A673 (cell line): ENCODE measurements around the gene ZNF837. TPM values are rescaled to one million over a fixed set of nuclear protein-coding genes. Genes with fewer than 3 reads are reported as not detected.

Source experiments
- BruUV-seq: library from RNA; stranded (reverse); fragments of 400-500 nt; replicated peaks from 2 replicates; lab custom pipeline; 2021; lab: Mats Ljungman, UMichigan
- CTCF ChIA-PET: fragments of 300-600 bp; sonication (Branson Sonifier 250); formaldehyde crosslinking; loops from one replicate; lab custom pipeline; 2022; ENCODE audit warnings: antibody characterized with exemption; lab: Charles Lee
- POLR2A ChIA-PET: fragments of 300-600 bp; sonication (Branson Sonifier 250); formaldehyde crosslinking; loops from one replicate; lab custom pipeline; 2022; ENCODE audit warnings: antibody characterized with exemption; ENCODE audit not compliant: low non-redundant PET; lab: Charles Lee
- DNase-seq: peaks from one replicate; pipeline ENCODE4 v3.0.0-alpha.2; 2015; ENCODE audit warnings: low spot score
- H3K27ac ChIP-seq: fragments of 200-600 bp; sonication (generic); 2 replicates; pipeline ENCODE4 v1.5.1; 2016; ENCODE audit warnings: mixed run types, low read depth, mild to moderate bottlenecking, mixed read lengths, antibody characterized with exemption, low read length; ENCODE audit not compliant: poor library complexity, severe bottlenecking
- H3K27me3 ChIP-seq: fragments of 200-600 bp; sonication (generic); replicated peaks from 2 replicates; pipeline ENCODE4 v1.6.1; 2017; ENCODE audit warnings: mixed run types, low read depth, mild to moderate bottlenecking, mixed read lengths, antibody characterized with exemption, low read length; ENCODE audit not compliant: insufficient read depth, poor library complexity
- H3K36me3 ChIP-seq: fragments of 200-600 bp; sonication (generic); 2 replicates; pipeline ENCODE4 v1.6.1; 2016; ENCODE audit warnings: mixed run types, mild to moderate bottlenecking, mixed read lengths, antibody characterized with exemption, low read length; ENCODE audit not compliant: insufficient read depth, poor library complexity, severe bottlenecking
- H3K4me1 ChIP-seq: fragments of 200-600 bp; sonication (generic); 2 replicates; pipeline ENCODE4 v1.6.1; 2017; ENCODE audit warnings: mixed run types, mild to moderate bottlenecking, mixed read lengths, antibody characterized with exemption, low read length; ENCODE audit not compliant: insufficient read depth, poor library complexity, severe bottlenecking
- H3K4me3 ChIP-seq: fragments of 200-600 bp; sonication (generic); 2 replicates; pipeline ENCODE4 v1.5.1; 2016; ENCODE audit warnings: low read depth, mixed run types, mild to moderate bottlenecking, mixed read lengths, low read length; ENCODE audit not compliant: poor library complexity, severe bottlenecking
- H3K9me3 ChIP-seq: fragments of 200-600 bp; sonication (generic); 2 replicates; pipeline ENCODE4 v1.6.1; 2016; ENCODE audit warnings: mixed run types, low read depth, mild to moderate bottlenecking, mixed read lengths, antibody characterized with exemption, low read length; ENCODE audit not compliant: poor library complexity, severe bottlenecking
- CTCF ChIP-seq: fragments of 300-800, 200-600 bp; sonication (generic); conservative IDR thresholded peaks from 2 replicates; pipeline ENCODE4 v1.5.1; 2017; ENCODE audit warnings: low read depth, mild to moderate bottlenecking, antibody characterized with exemption, low read length, moderate library complexity, mixed read lengths
- EZH2 ChIP-seq: fragments of 200-600 bp; sonication (generic); IDR thresholded peaks from 2 replicates; pipeline ENCODE4 v1.6.1; 2017; ENCODE audit warnings: borderline replicate concordance, low read depth, mild to moderate bottlenecking, mixed read lengths, antibody characterized with exemption, low read length; ENCODE audit not compliant: poor library complexity, severe bottlenecking
- intact Hi-C: fragments of 100-400 bp; cut with micrococcal nuclease; formaldehyde crosslinking; loops from one replicate; pipeline ENCODE4 v1.10.0; 2022; ENCODE audit not compliant: unreplicated experiment
- total RNA-seq: library from RNA; stranded (reverse); gene quantifications from 2 replicates; pipeline ENCODE4 v1.2.3, GENCODE V29; 2021

The ZNF837 gene
- total RNA-seq, 1 experiment from 2014 or later = 1.3 TPM

- ChIA-PET POLR2A (no interaction called here), CTCF (no interaction called here)
- TF ChIP-seq CTCF (no peak), EZH2 (no peak)
- Histone ChIP-seq H3K36me3 (no peaks in the 10 kb centered on the region), H3K27ac (no peak overlapping the region), H3K4me1 (no peaks in the 10 kb centered on the region), H3K9me3 (no peaks in the 10 kb centered on the region), H3K27me3 (no peaks in the 10 kb centered on the region), H3K4me3 (no peak overlapping the region)
- no peak for DNase-seq
- intact Hi-C loops = no loop called here
- no TSS peak for BruUV-seq
These were observed 50.4 kb downstream of the ZNF837 start for GRCh38 chr19:58330458-58330857.

DNA sequence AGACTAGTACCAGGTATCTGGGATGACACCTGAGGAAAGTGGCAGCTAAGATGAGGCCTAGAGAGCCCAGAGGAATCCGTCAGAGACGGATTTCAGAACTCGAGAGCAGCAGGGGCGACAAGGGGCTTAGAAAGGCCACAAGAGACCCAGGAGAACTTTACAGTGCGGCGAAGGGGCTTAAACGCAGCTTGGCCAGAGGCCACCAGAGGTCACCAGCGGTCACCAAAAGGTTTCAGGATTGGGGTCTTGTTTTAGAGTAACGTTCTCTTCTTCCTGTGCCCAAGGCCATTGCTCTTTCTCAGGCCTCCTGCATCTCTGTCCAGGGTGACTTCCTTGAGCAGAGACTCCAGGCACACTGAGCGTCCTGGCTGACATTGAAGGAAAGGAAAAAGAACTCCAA lies 51.8 kb downstream of the ZNF837 start:
- DNase-seq = peak; percentile 17
- intact Hi-C loops = no loop called here
- Histone ChIP-seq H3K36me3 (no peaks in the 10 kb centered on the region), H3K4me3 (no peak overlapping the region), H3K9me3 (no peaks in the 10 kb centered on the region), H3K27me3 (no peaks in the 10 kb centered on the region), H3K4me1 (no peaks in the 10 kb centered on the region), H3K27ac (no peak overlapping the region)
- ChIA-PET CTCF (no interaction called here), POLR2A (interaction anchor here (0.6 kb wide), 1 partner anchor 12 kb away, joined by 11 read pairs; no protein-coding TSS in a partner anchor)
- TF ChIP-seq CTCF = peak; percentile 33; the same call in 1 of the 2 replicates
- TF ChIP-seq EZH2 = no peak
- BruUV-seq = no TSS peak

- Histone ChIP-seq H3K27me3 (no peaks in the 10 kb centered on the region), H3K27ac (peak within 1 kb of the TSS; percentile 72), H3K36me3 (no peaks in the 10 kb centered on the region), H3K4me1 (no peaks in the 10 kb centered on the region), H3K4me3 (peak within 1 kb of the TSS; percentile 73), H3K9me3 (no peaks in the 10 kb centered on the region)
- intact Hi-C loops = no loop called here
- CTCF ChIA-PET = no interaction called here
- TF ChIP-seq CTCF = no peak
- no peak for TF ChIP-seq EZH2
- BruUV-seq = TSS peak; percentile 52
- POLR2A ChIA-PET = interaction anchor here (0.6 kb wide), 1 partner anchor 20 kb away, joined by 8 read pairs; no protein-coding TSS in a partner anchor
- DNase-seq = peak; percentile 97
These were observed 53.7 kb downstream of the ZNF837 start, which contains the start of gene ZSCAN22 for GRCh38 chr19:58326914-58327726. Gene ZSCAN22, plus strand, starts transcription at chr19:58326994. Its CDS starts 7,809 bp downstream, at chr19:58334803.
